HL-60 (cell line): ENCODE data around the gene MORN4.

ENCODE experiments used
- CTCF ChIP-seq: IDR thresholded peaks from one replicate; pipeline ENCODE4 v1.5.1; 2011; ENCODE audit warnings: low read length, control low read depth, inconsistent platforms; ENCODE audit not compliant: insufficient read depth
- GABPA ChIP-seq: IDR thresholded peaks from 2 replicates; pipeline ENCODE4 v1.6.1; 2012; ENCODE audit warnings: low read depth
- POLR2AphosphoS5 ChIP-seq: IDR thresholded peaks from 2 replicates; pipeline ENCODE4 v1.6.1; 2012; ENCODE audit warnings: low read depth

- TF ChIP-seq CTCF = no peak
- no peak for TF ChIP-seq POLR2AphosphoS5
- no peak for TF ChIP-seq GABPA
These were observed 7.8 kb upstream of the MORN4 start for GRCh38 chr10:97640868-97641811.
